Psoas muscle (tissue), 8 donors: ENCODE data around the gene MCTP2. TPM values are rescaled to one million over a fixed set of nuclear protein-coding genes. Genes with fewer than 3 reads are reported as not detected.

Source experiments
- ATAC-seq, 4 donors: fragments of 200-7000 bp; cut with Tn5 transposase; one replicate each; pipeline ENCODE4 v1.9.1; 2020; ENCODE audit warnings: moderate library complexity in 3 of 4, mild to moderate bottlenecking in 2 of 4
- DNase-seq, 2 donors: peaks; one replicate each; pipeline ENCODE4 v3.0.0-alpha.2; 2020
- H3K27ac ChIP-seq: fragments of 200-600 bp; one replicate; pipeline ENCODE4 v1.8.0; 2022
- H3K27me3 ChIP-seq, 3 donors: fragments of 200-600 bp in 1 of 3; one replicate each; pipeline versions ENCODE4 v1.6.1 to v1.8.0; 2013 to 2022; ENCODE audit warnings: low read length in 2 of 3, mild to moderate bottlenecking in 2 of 3, moderate library complexity in 1 of 3; ENCODE audit not compliant: insufficient read depth in 3 of 3
- H3K36me3 ChIP-seq, 2 donors: fragments of 200-600 bp in 1 of 2; one replicate each; pipeline versions ENCODE4 v1.6.1 to v1.8.0; 2013 to 2022; ENCODE audit warnings: low read depth in 1 of 2, mild to moderate bottlenecking in 1 of 2, moderate library complexity in 1 of 2; ENCODE audit not compliant: insufficient read depth in 1 of 2
- H3K4me1 ChIP-seq: fragments of 200-600 bp; one replicate; pipeline ENCODE4 v1.8.0; 2022
- H3K4me3 ChIP-seq: fragments of 200-600 bp; one replicate; pipeline ENCODE4 v1.8.0; 2022; ENCODE audit warnings: mild to moderate bottlenecking
- H3K9me3 ChIP-seq: fragments of 200-600 bp; one replicate; pipeline ENCODE4 v1.8.0; 2022
- CTCF ChIP-seq: fragments of 200-600 bp; IDR thresholded peaks from one replicate; pipeline ENCODE4 v1.8.0; 2022; ENCODE audit warnings: antibody characterized with exemption
- WGBS, 3 donors: extraction: QIAGEN DNeasy Blood & Tissue Kit; methylation state at CpG; one replicate each; pipeline versions ENCODE4 v1.1.6 to v1.1.7; 2013; 5-methylcytosine and 5-hydroxymethylcytosine counted together
- intact Hi-C, 2 donors: fragments of 100-400 bp; cut with DNase I; formaldehyde crosslinking; loops; one replicate each; pipeline versions ENCODE4 v1.11.0 to v1.14.2; 2022
- polyA plus RNA-seq, 3 donors: library from polyadenylated mRNA; stranded (reverse); fragments of 200-250 nt; gene quantifications; one replicate each; pipeline ENCODE4 v1.2.3, GENCODE V29; 2013
- total RNA-seq, 4 donors: library from RNA; stranded (reverse); fragmentation: NEBNext Ultra II Directional in 2 of 4; extraction: Animal tissue kit (Norgen Biotek cat#: 25700) in 2 of 4; gene quantifications; one replicate each; pipeline versions ENCODE4 v1.2.1 to v1.2.4, GENCODE V29; 2021 to 2023
- donor health status: healthy with polysubstance abuse.
- donor health status: DM: no; HTN: no; CAD: no; lungs with moderate emphysema.
- donor health status: Bipolar disorder and iron deficiency.
- donor health status: healthy.
- donor health status: DM: yes; HTN: yes; CAD: no.
- donor health status: DM: no; HTN: no; CAD: no.
- donor health status: DM: no; HTN: no; CAD: no.
- donor health status: DM: yes; HTN: yes; CAD: no.

Gene MCTP2
- total and polyA plus RNA-seq, 7 donors: 0.01 to 1.1 (median 0.33) TPM; not detected in 1

DNA sequence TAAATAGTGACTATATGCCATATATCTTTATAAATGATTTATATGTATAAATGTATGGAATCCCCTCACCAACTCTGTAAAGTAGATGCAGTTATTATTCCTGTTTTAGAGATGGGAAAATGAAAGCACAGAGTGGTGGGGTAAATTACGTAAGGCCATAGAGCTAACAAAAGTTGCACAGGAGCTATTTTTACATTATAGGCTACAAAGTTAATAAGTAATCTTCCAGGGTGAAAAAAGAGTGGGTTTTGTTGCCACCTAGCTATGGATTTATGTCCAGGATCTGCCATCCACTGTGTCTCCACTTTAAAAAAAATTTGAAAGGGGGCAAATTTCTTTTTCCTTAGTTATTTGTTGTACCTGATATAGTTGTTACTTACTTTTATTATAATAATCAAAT, 235.7 kb downstream of the MCTP2 start:
- H3K4me1 ChIP-seq: no peaks in the 10 kb centered on the region
- 87 to 93% (median 93%) methylated on average over 1 of the region's 1 CpG for WGBS, 3 donors

GRCh38 chr15:94470492-94470891, 239.1 kb downstream of the MCTP2 start:
- H3K4me3 ChIP-seq: no peak overlapping the region
- H3K36me3 ChIP-seq: no peaks in the 10 kb centered on the region
- no peaks in the 10 kb centered on the region for H3K4me1 ChIP-seq
- 54 to 66% (median 57%) methylated on average over 2 of the region's 2 CpGs for WGBS, 3 donors
- intact Hi-C loops: no loop called here
- no peak for DNase-seq
- H3K27me3 ChIP-seq: no peaks in the 10 kb centered on the region
- no peak for TF ChIP-seq CTCF
- H3K9me3 ChIP-seq: no peaks in the 10 kb centered on the region
- ATAC-seq: no peak
- H3K27ac ChIP-seq: no peak overlapping the region

More for the DNA sequence above, 235.7 kb downstream of the MCTP2 start:
- Histone ChIP-seq H3K36me3 (no peaks in the 10 kb centered on the region), H3K9me3 (no peaks in the 10 kb centered on the region), H3K27me3 (no peaks in the 10 kb centered on the region), H3K4me3 (no peak overlapping the region), H3K27ac (no peak overlapping the region)
- DNase-seq (no peak), ATAC-seq (no peak)
- no peak for TF ChIP-seq CTCF
- intact Hi-C loops: no loop called here

GRCh38 chr15:94476686-94477085, 245.3 kb downstream of the MCTP2 start:
- no peak for TF ChIP-seq CTCF
- H3K4me3 ChIP-seq: no peak overlapping the region
- no peak overlapping the region for H3K27ac ChIP-seq
- WGBS, 3 donors: 45 to 48% (median 48%) methylated on average over 5 of the region's 5 CpGs
- ATAC-seq: no peak
- H3K36me3 ChIP-seq: no peaks in the 10 kb centered on the region
- DNase-seq: no peak
- intact Hi-C loops: no loop called here
- peaks cover 0 to 4% (median 3%) of the 10 kb centered on the region in 3 donors for H3K27me3 ChIP-seq
- no peaks in the 10 kb centered on the region for H3K4me1 ChIP-seq
- H3K9me3 ChIP-seq: no peaks in the 10 kb centered on the region

DNA sequence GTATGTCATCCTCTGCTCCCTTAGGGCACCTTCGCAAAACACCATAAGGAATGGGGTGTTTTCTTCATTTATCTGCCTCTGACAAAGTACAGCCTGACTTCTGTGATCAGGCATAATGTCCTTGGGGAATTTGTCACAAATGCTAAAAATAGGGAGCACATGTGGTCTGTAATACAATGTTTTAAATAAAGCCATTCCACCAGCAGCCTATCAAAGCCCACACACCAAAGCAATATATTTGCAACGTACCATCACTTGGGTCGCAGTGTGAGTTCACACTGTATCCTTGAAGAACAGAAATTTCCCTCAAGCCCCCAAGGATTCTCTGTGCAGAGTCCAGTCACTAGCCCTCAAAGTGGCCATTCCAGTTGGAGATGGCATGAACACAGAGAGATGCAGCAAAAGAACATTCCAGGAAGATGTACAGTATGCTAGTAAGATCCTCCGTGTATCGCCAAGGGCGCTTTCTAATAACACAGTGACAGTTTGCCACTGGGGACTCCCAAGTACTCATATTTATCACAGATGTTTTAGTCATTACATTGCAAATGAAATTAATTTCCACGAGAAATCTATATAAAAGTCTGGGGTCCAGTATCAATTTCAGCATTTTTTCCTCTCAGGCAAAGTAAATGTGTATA, 246.7 kb downstream of the MCTP2 start:
- DNase-seq (no peak), ATAC-seq (no peak)
- WGBS, 3 donors: 43 to 50% (median 47%) methylated on average over 7 of the region's 7 CpGs
- H3K4me1 ChIP-seq: no peaks in the 10 kb centered on the region
- H3K36me3 ChIP-seq: no peaks in the 10 kb centered on the region
- intact Hi-C loops: no loop called here
- peaks cover 0 to 7% (median 4%) of the 10 kb centered on the region in 3 donors for H3K27me3 ChIP-seq
- no peak overlapping the region for H3K27ac ChIP-seq
- no peaks in the 10 kb centered on the region for H3K9me3 ChIP-seq
- no peak overlapping the region for H3K4me3 ChIP-seq
- TF ChIP-seq CTCF: no peak

GRCh38 chr15:94478763-94479162, 247.4 kb downstream of the MCTP2 start:
- Histone ChIP-seq H3K9me3 (no peaks in the 10 kb centered on the region), H3K27me3 (peaks cover 0 to 7% (median 4%) of the 10 kb centered on the region in 3 donors), H3K4me1 (no peaks in the 10 kb centered on the region), H3K27ac (no peak overlapping the region), H3K36me3 (no peaks in the 10 kb centered on the region), H3K4me3 (no peak overlapping the region)
- intact Hi-C loops: no loop called here
- 19 to 28% (median 25%) methylated on average over 8 of the region's 8 CpGs for WGBS, 3 donors
- TF ChIP-seq CTCF: no peak
- no peak for ATAC-seq
- no peak for DNase-seq
